Measurements from ENCODE around the gene ANO3. TPM values are rescaled to one million over a fixed set of nuclear protein-coding genes. Genes with fewer than 3 reads are reported as not detected.

ANO3 gene
- total RNA-seq, 1 donor from 2014 or later, result 0.27 TPM

DNA sequence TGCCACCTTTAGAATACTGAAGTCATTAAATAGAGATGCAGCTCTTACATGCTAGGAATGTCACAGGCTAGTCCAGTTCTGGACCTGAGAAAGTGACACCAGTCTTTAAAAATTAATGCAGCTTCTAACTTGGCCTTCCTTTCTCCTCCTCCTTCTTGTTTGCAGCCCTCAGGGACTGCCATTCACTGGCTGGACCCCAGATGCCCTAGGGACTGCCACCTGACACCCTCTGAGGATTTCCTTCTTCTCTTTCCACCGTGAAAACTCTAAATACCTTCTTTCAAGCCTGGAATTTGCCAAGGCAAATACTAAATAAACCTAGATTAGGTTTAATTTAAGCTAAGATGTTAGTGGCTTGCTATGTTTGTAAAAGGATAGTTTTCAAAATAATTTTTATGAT lies 161.7 kb downstream of the ANO3 start:
- intact Hi-C loops (cut with DNase I), result no loop called here
- Histone ChIP-seq H3K4me3 (no peak overlapping the region), H3K27ac (no peak overlapping the region), H3K27me3 (ENCODE audit: low read depth) (no peaks in the 10 kb centered on the region), H3K36me3 (no peaks in the 10 kb centered on the region), H3K4me1 (no peaks in the 10 kb centered on the region), H3K9me3 (no peaks in the 10 kb centered on the region)
- TF ChIP-seq, protein P1, sequence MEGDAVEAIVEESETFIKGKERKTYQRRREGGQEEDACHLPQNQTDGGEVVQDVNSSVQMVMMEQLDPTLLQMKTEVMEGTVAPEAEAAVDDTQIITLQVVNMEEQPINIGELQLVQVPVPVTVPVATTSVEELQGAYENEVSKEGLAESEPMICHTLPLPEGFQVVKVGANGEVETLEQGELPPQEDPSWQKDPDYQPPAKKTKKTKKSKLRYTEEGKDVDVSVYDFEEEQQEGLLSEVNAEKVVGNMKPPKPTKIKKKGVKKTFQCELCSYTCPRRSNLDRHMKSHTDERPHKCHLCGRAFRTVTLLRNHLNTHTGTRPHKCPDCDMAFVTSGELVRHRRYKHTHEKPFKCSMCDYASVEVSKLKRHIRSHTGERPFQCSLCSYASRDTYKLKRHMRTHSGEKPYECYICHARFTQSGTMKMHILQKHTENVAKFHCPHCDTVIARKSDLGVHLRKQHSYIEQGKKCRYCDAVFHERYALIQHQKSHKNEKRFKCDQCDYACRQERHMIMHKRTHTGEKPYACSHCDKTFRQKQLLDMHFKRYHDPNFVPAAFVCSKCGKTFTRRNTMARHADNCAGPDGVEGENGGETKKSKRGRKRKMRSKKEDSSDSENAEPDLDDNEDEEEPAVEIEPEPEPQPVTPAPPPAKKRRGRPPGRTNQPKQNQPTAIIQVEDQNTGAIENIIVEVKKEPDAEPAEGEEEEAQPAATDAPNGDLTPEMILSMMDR (IDR thresholded peaks at IDR 0.05), result no peak
- DNase-seq (no peak), ATAC-seq (no peak)

DNA sequence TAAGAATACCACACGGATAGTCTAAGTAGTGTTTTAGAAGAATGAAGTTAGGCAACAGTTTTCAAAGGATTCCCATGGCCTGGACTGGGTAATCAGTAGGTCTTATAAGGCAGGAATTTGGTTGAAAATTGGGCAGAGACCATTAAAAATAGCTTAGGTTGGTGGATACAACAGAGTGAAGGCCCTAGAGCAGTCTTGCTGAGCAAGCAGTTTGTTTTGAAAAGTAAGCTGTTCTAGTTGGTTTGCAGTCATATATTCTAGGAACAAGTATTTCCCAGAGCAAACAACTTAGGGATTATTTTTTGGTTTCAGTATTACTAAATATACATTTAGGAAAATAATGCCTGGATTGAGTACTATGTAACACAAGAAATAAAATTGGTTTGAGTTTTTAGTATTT lies 175.3 kb downstream of the ANO3 start:
- TF ChIP-seq, protein P1 (IDR thresholded peaks at IDR 0.05), result no peak
- no peak overlapping the region for H3K27ac ChIP-seq
- DNase-seq, result no peak
- no peaks in the 10 kb centered on the region for H3K9me3 ChIP-seq
- H3K36me3 ChIP-seq, result no peaks in the 10 kb centered on the region
- intact Hi-C loops (cut with DNase I), result no loop called here
- no peak for ATAC-seq
- H3K4me1 ChIP-seq, result no peaks in the 10 kb centered on the region
- H3K4me3 ChIP-seq, result no peak overlapping the region
- H3K27me3 ChIP-seq (ENCODE audit: low read depth), result no peaks in the 10 kb centered on the region

DNA sequence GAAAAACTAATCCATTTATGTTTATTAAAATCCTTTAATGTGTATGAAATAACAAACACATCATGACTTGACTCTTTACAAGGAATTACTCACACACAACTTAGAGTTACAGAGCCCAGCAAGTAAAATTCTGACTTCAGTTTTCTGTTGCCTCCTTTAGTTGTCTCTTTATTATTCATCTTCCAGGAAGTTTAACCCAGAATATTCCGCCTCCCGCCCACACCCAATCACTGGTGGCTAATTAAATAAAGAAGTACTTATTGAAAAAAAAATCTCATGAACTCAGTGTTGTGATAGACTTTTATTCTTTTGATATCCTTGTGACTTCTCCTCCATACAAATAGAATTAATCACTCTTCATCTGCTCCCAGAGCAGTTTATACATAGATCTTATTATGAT lies 178.2 kb downstream of the ANO3 start:
- Histone ChIP-seq H3K4me1 (no peaks in the 10 kb centered on the region), H3K36me3 (no peaks in the 10 kb centered on the region), H3K27ac (no peak overlapping the region), H3K4me3 (no peak overlapping the region), H3K9me3 (no peaks in the 10 kb centered on the region), H3K27me3 (ENCODE audit: low read depth) (no peaks in the 10 kb centered on the region)
- TF ChIP-seq, protein P1 (IDR thresholded peaks at IDR 0.05), result no peak
- intact Hi-C loops (cut with DNase I), result no loop called here
- ATAC-seq (no peak), DNase-seq (no peak)

DNA sequence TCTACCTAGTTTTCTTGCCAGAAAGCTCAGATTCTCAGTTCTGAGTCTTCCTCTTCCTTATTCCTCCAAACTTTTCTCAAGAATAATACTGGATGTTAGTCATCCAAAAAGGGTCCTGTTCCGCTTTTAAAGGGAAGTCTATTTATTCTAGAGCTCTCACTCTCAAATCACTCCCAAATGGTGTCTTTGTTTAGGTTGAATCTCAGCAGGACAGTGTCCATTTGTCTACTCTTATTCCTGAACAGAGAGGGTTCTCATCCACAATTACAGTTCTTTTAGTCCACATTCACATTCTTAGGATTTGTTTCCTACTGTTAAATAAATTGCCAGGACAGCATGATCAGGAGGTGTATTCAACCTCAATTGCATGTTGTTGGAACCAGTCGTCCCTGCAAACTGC lies 178.8 kb downstream of the ANO3 start:
- Histone ChIP-seq H3K9me3 (no peaks in the 10 kb centered on the region), H3K4me3 (no peak overlapping the region), H3K36me3 (no peaks in the 10 kb centered on the region), H3K27ac (no peak overlapping the region), H3K27me3 (ENCODE audit: low read depth) (no peaks in the 10 kb centered on the region), H3K4me1 (no peaks in the 10 kb centered on the region)
- intact Hi-C loops (cut with DNase I), result no loop called here
- ATAC-seq (no peak), DNase-seq (no peak)
- TF ChIP-seq, protein P1 (IDR thresholded peaks at IDR 0.05), result no peak

DNA sequence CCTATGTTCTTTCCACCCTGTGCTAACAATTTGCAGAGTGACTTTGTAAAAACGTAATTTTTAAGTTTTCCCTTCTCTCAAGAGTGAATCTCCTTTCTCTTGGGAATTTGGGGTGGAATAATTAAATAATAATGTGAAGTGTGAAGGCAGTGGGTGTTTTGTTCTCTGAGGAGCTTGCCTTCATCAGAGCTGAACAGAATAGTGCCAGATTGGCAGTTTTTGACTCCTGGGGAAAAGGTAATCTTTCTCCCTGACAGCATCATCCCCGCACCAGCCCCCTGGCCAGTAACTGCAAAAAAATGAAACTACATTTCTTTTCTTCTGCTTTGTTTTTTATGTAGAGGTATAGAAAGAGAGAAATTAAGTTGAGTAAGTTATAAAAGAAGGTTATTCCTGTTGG lies 180.3 kb downstream of the ANO3 start:
- intact Hi-C loops (cut with DNase I), result no loop called here

More for the DNA sequence above, 180.3 kb downstream of the ANO3 start:
- H3K9me3 ChIP-seq, result no peaks in the 10 kb centered on the region
- ATAC-seq, result no peak
- H3K36me3 ChIP-seq, result no peaks in the 10 kb centered on the region
- TF ChIP-seq, protein P1 (IDR thresholded peaks at IDR 0.05), result no peak
- no peak overlapping the region for H3K27ac ChIP-seq
- H3K4me3 ChIP-seq, result no peak overlapping the region
- H3K4me1 ChIP-seq, result no peaks in the 10 kb centered on the region
- H3K27me3 ChIP-seq (ENCODE audit: low read depth), result no peaks in the 10 kb centered on the region
- DNase-seq, result no peak
